Right renal pelvis (tissue), 4 donors: ENCODE results near the gene COL4A1. TPM values are rescaled to one million over a fixed set of nuclear protein-coding genes. Genes with fewer than 3 reads are reported as not detected.

Source experiments
- DNase-seq, 4 donors: peaks; one replicate each; pipeline ENCODE4 v3.0.0-alpha.2; 2013; ENCODE audit warnings: low read depth in 4 of 4, low spot score in 3 of 4, missing footprints in 1 of 4
- polyA plus RNA-seq, 4 donors: library from polyadenylated mRNA; unstranded; fragments of 120-200 nt; gene quantifications; one replicate each; pipeline ENCODE4 v1.2.1, GENCODE V29; 2013; ENCODE audit not compliant: insufficient read length in 4 of 4

The COL4A1 gene
- polyA plus RNA-seq, 4 donors, result 619 to 679 (median 666) TPM

- DNase-seq, result peak in 1 of 4 donors; percentile 28
These were observed 43.1 kb downstream of the COL4A1 start for GRCh38 chr13:110263888-110264287.

- no peak for DNase-seq
These were observed 43.6 kb downstream of the COL4A1 start for GRCh38 chr13:110263404-110263803.

GRCh38 chr13:110262508-110263291, 44.3 kb downstream of the COL4A1 start:
- no peak for DNase-seq

GRCh38 chr13:110262082-110262436, 44.9 kb downstream of the COL4A1 start:
- no peak for DNase-seq

GRCh38 chr13:110261166-110262081, 45.5 kb downstream of the COL4A1 start:
- DNase-seq, result no peak

- DNase-seq, result no peak
These were observed 47.3 kb downstream of the COL4A1 start for GRCh38 chr13:110259651-110260050.

- DNase-seq, result no peak
These were observed 47.9 kb downstream of the COL4A1 start for GRCh38 chr13:110258876-110259631.

GRCh38 chr13:110257408-110257807, 49.5 kb downstream of the COL4A1 start:
- DNase-seq, result no peak

GRCh38 chr13:110256126-110256905, 50.6 kb downstream of the COL4A1 start:
- DNase-seq, result no peak

- no peak for DNase-seq
These were observed 52.0 kb downstream of the COL4A1 start for GRCh38 chr13:110254751-110255553.

GRCh38 chr13:110254151-110254679, 52.7 kb downstream of the COL4A1 start:
- DNase-seq, result no peak

- no peak for DNase-seq
These were observed 55.7 kb downstream of the COL4A1 start for GRCh38 chr13:110251193-110251819.

- DNase-seq, result no peak
These were observed 56.6 kb downstream of the COL4A1 start for GRCh38 chr13:110250258-110250891.

GRCh38 chr13:110249326-110249725, 57.6 kb downstream of the COL4A1 start:
- no peak for DNase-seq

- DNase-seq, result no peak
These were observed 58.4 kb downstream of the COL4A1 start for GRCh38 chr13:110248449-110249143.

- no peak for DNase-seq
These were observed 60.4 kb downstream of the COL4A1 start for GRCh38 chr13:110246530-110246929.

- DNase-seq, result no peak
These were observed 61.5 kb downstream of the COL4A1 start for GRCh38 chr13:110245416-110245899.
